ENCODE data around the gene NLGN1.

- TF ChIP-seq PKNOX1 (IDR thresholded peaks at IDR 0.05) (no peak), L3MBTL2 (conservative IDR thresholded peaks at IDR 0.05) (no peak)
These were observed 328.0 kb downstream of the NLGN1 start for GRCh38 chr3:173725507-173725906.
